K562 (cell line): ENCODE results near the gene CYP2B6. TPM values are rescaled to one million over a fixed set of nuclear protein-coding genes. Genes with fewer than 3 reads are reported as not detected.

Source experiments
- BHLHE40 ChIP-seq: IDR thresholded peaks from 2 replicates; pipeline ENCODE4 v1.6.1; 2011; ENCODE audit warnings: low read length, improper control_type of control experiment
- CBX3 ChIP-seq, 2 experiments: IDR thresholded peaks; 1 replicate in 1 of 2; 2 replicates in 1 of 2; pipeline ENCODE4 v1.6.1; 2012; ENCODE audit warnings: inconsistent platforms in 2 of 2, low read length in 2 of 2, borderline replicate concordance in 1 of 2, control low read depth in 1 of 2
- DMBX1 ChIP-seq: fragments of 250-450 bp; sonication (Bioruptor Pico); IDR thresholded peaks from 2 replicates; pipeline ENCODE4 v1.8.0; 2022; ENCODE audit warnings: inconsistent platforms, mild to moderate bottlenecking, moderate library complexity, borderline replicate concordance
- HDAC2 ChIP-seq: fragments of 450-650 bp; IDR thresholded peaks from 2 replicates; pipeline ENCODE4 v1.6.1; 2016; ENCODE audit warnings: mild to moderate bottlenecking
- MEIS2 ChIP-seq: fragments of 450-650 bp; IDR thresholded peaks from 2 replicates; pipeline ENCODE4 v1.6.1; 2014; ENCODE audit warnings: mild to moderate bottlenecking; ENCODE audit not compliant: partially characterized antibody
- RAD21 ChIP-seq, 2 experiments: fragments of 250-450 bp in 1 of 2; fragments of 450-650 bp in 1 of 2; sonication (Bioruptor Pico) in 1 of 2; formaldehyde crosslinking in 1 of 2; IDR thresholded peaks in 1 of 2; conservative IDR thresholded peaks in 1 of 2; 2 replicates each; pipeline versions ENCODE4 v1.4.0 to v1.8.0; 2020 to 2022; ENCODE audit warnings: mild to moderate bottlenecking in 2 of 2, moderate library complexity in 1 of 2
- TCF7 ChIP-seq: sonication (generic); IDR thresholded peaks from 2 replicates; pipeline ENCODE4 v1.6.1; 2016; ENCODE audit warnings: antibody characterized with exemption, borderline replicate concordance
- polyA plus RNA-seq, 8 experiments: library from polyadenylated mRNA; depleted of rRNA in 4 of 8; stranded (reverse) in 5 of 8; unstranded in 3 of 8; fragments of >200 nt; fragmentation: Nextera tagmentation in 2 of 8; fragmentation: Illumina TruSeq in 1 of 8; extraction: Ambion mirVana in 2 of 8; extraction: Trizol in 1 of 8; gene quantifications; 2 replicates each; pipeline versions ENCODE4 v1.2.1 to v1.2.3, GENCODE V29; 2011 to 2014; ENCODE audit warnings: inconsistent platforms in 1 of 8, missing spikeins in 1 of 8
- total RNA-seq, 7 experiments: library from RNA; depleted of rRNA in 6 of 7; stranded (reverse); fragments of >200 nt in 6 of 7; fragmentation: Illumina TruSeq in 2 of 7; extraction: Trizol in 2 of 7; gene quantifications; 2 replicates each; pipeline versions ENCODE4 v1.2.1 to v1.2.3, GENCODE V29; 2011 to 2021; ENCODE audit warnings: low replicate concordance in 1 of 7
- TF ChIP-seq, protein P1 (sequence below), 3 experiments: IDR thresholded peaks in 2 of 3; conservative IDR thresholded peaks in 1 of 3; 2 replicates each; pipeline ENCODE4 v1.5.1; 2011 to 2012; ENCODE audit warnings: low read length in 3 of 3, mild to moderate bottlenecking in 3 of 3, control low read depth in 2 of 3, improper control_type of control experiment in 1 of 3, inconsistent platforms in 1 of 3, low read depth in 1 of 3, mixed read lengths in 1 of 3, moderate library complexity in 1 of 3; ENCODE audit not compliant: insufficient read depth in 2 of 3
- TF ChIP-seq, protein P2 (sequence below), 2 experiments: fragments of 450-650 bp; IDR thresholded peaks; 2 replicates each; pipeline ENCODE4 v1.6.1; 2016; ENCODE audit warnings: mild to moderate bottlenecking in 2 of 2, borderline replicate concordance in 1 of 2, low read depth in 1 of 2, moderate library complexity in 1 of 2
- TF ChIP-seq, protein P3 (sequence below): fragments of 450-650 bp; formaldehyde crosslinking; IDR thresholded peaks from 2 replicates; pipeline ENCODE4 v1.4.0; 2020; ENCODE audit warnings: mild to moderate bottlenecking, moderate library complexity
- TF ChIP-seq, protein P4 (sequence below): sonication (generic); formaldehyde crosslinking; IDR thresholded peaks from 2 replicates; pipeline ENCODE4 v1.8.0; 2023; ENCODE audit warnings: mild to moderate bottlenecking, missing genetic modification reagents

The CYP2B6 gene
- total and polyA plus RNA-seq, 9 of the 15 experiments (the other 6 are each of a cell fraction or from before 2014, with no cell fraction given) = 0.04 TPM; not detected in 8

DNA sequence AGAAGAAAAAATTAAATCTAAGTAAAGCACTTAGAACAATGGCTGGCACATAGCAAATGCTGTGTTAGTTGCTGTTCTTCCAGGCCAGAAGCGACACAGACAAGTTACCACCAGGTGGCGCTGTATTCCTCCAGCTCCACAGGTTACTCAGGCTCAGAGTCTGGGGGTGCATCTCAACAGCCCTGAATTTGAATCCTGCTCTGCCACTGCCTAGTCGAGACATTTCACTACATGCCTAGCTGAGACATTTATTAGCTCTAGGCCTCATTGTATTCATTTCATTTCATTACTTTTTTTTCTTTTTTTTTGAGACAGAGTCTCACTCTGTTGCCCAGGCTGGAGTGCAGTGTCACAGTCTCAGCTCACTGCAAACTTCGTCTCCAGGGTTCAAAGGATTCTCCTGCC lies 16.4 kb upstream of the CYP2B6 start (continued):
- TF ChIP-seq, protein P1, sequence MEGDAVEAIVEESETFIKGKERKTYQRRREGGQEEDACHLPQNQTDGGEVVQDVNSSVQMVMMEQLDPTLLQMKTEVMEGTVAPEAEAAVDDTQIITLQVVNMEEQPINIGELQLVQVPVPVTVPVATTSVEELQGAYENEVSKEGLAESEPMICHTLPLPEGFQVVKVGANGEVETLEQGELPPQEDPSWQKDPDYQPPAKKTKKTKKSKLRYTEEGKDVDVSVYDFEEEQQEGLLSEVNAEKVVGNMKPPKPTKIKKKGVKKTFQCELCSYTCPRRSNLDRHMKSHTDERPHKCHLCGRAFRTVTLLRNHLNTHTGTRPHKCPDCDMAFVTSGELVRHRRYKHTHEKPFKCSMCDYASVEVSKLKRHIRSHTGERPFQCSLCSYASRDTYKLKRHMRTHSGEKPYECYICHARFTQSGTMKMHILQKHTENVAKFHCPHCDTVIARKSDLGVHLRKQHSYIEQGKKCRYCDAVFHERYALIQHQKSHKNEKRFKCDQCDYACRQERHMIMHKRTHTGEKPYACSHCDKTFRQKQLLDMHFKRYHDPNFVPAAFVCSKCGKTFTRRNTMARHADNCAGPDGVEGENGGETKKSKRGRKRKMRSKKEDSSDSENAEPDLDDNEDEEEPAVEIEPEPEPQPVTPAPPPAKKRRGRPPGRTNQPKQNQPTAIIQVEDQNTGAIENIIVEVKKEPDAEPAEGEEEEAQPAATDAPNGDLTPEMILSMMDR (IDR thresholded peaks at IDR 0.05 in 2 of 3, conservative IDR thresholded peaks at IDR 0.05 in 1 of 3; ENCODE audit: insufficient read depth in 2 of 3, low read depth in 1 of 3, low read length in 3 of 3) = peak; percentile 80 to 86 (median 85)
- TF ChIP-seq, protein P2, sequence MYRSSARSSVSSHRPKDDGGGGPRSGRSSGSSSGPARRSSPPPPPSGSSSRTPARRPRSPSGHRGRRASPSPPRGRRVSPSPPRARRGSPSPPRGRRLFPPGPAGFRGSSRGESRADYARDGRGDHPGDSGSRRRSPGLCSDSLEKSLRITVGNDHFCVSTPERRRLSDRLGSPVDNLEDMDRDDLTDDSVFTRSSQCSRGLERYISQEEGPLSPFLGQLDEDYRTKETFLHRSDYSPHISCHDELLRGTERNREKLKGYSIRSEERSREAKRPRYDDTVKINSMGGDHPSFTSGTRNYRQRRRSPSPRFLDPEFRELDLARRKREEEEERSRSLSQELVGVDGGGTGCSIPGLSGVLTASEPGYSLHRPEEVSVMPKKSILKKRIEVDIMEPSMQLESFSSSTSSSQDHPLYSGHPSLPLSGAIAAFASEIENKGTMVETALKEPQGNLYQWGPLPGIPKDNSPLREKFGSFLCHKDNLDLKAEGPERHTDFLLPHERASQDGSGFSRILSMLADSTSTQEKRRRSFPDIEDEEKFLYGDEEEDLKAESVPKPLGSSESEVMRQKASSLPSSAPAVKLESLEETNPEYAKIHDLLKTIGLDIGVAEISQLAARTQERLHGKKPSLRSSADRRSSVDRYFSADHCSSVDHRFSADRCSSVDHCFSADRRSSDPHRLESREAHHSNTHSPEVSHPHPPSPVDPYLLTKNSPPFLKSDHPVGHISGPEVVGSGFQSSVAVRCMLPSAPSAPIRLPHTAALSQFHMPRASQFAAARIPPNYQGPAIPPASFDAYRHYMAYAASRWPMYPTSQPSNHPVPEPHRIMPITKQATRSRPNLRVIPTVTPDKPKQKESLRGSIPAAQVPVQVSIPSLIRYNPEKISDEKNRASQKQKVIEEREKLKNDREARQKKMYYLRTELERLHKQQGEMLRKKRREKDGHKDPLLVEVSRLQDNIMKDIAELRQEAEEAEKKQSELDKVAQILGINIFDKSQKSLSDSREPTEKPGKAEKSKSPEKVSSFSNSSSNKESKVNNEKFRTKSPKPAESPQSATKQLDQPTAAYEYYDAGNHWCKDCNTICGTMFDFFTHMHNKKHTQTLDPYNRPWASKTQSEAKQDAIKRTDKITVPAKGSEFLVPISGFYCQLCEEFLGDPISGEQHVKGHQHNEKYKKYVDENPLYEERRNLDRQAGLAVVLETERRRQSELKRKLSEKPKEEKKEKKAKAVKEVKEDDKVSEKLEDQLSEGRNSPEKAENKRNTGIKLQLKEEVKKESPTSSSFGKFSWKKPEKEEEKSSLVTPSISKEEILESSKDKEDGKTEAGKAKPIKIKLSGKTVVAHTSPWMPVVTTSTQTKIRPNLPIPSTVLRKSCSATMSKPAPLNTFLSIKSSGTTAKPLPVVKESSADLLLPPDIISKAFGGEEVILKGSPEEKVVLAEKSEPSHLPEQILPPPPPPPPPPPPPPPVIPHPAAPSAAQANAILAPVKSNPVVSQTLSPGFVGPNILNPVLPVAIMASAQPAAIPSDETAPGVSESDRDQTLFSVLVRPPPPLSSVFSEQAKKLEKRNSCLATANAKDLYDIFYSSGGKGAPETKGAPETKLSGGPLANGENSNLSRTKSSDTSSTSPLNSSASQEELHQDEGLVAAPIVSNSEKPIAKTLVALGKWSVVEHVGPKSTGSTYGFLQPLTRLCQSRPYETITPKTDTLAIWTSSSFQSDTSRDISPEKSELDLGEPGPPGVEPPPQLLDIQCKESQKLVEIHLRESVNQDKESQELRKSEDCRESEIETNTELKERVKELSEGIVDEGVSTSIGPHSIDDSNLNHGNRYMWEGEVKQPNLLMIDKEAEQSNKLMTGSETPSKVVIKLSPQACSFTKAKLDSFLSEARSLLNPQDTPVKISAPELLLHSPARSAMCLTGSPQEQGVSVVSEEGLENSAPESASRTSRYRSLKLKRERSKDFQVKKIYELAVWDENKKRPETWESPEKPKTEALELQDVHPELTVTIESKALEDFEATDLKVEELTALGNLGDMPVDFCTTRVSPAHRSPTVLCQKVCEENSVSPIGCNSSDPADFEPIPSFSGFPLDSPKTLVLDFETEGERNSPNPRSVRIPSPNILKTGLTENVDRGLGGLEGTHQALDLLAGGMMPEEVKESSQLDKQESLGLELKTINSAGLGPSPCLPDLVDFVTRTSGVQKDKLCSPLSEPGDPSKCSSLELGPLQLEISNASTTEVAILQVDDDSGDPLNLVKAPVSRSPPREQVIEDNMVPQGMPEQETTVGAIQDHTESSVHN (IDR thresholded peaks at IDR 0.05; ENCODE audit: borderline replicate concordance in 1 of 2, low read depth in 1 of 2) = no peak
- TF ChIP-seq TCF7 = no peak
- TF ChIP-seq, protein P3, sequence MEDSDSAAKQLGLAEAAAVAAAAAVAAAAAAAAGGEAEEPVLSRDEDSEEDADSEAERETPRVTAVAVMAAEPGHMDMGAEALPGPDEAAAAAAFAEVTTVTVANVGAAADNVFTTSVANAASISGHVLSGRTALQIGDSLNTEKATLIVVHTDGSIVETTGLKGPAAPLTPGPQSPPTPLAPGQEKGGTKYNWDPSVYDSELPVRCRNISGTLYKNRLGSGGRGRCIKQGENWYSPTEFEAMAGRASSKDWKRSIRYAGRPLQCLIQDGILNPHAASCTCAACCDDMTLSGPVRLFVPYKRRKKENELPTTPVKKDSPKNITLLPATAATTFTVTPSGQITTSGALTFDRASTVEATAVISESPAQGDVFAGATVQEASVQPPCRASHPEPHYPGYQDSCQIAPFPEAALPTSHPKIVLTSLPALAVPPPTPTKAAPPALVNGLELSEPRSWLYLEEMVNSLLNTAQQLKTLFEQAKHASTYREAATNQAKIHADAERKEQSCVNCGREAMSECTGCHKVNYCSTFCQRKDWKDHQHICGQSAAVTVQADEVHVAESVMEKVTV (CRISPR knock-in tag) = no peak
- TF ChIP-seq, protein P4, sequence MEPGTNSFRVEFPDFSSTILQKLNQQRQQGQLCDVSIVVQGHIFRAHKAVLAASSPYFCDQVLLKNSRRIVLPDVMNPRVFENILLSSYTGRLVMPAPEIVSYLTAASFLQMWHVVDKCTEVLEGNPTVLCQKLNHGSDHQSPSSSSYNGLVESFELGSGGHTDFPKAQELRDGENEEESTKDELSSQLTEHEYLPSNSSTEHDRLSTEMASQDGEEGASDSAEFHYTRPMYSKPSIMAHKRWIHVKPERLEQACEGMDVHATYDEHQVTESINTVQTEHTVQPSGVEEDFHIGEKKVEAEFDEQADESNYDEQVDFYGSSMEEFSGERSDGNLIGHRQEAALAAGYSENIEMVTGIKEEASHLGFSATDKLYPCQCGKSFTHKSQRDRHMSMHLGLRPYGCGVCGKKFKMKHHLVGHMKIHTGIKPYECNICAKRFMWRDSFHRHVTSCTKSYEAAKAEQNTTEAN (CRISPR knock-in tag) = no peak
- TF ChIP-seq RAD21 (CRISPR knock-in tag; conservative IDR thresholded peaks at IDR 0.05 in 1 of 2, IDR thresholded peaks at IDR 0.05 in 1 of 2) = peak; percentile 35 to 77; a peak in 3 of 4 replicates
- TF ChIP-seq MEIS2 = no peak
- no peak for TF ChIP-seq BHLHE40
- no peak for TF ChIP-seq HDAC2
- TF ChIP-seq CBX3 (IDR thresholded peaks at IDR 0.05; ENCODE audit: borderline replicate concordance in 1 of 2, low read length in 2 of 2) = no peak
- no peak for TF ChIP-seq DMBX1 (CRISPR knock-in tag)
